ENCODE data around the gene WEE2. TPM values are rescaled to one million over a fixed set of nuclear protein-coding genes. Genes with fewer than 3 reads are reported as not detected.

WEE2 gene
- total RNA-seq, 2 donors from 2014 or later: not detected

DNA sequence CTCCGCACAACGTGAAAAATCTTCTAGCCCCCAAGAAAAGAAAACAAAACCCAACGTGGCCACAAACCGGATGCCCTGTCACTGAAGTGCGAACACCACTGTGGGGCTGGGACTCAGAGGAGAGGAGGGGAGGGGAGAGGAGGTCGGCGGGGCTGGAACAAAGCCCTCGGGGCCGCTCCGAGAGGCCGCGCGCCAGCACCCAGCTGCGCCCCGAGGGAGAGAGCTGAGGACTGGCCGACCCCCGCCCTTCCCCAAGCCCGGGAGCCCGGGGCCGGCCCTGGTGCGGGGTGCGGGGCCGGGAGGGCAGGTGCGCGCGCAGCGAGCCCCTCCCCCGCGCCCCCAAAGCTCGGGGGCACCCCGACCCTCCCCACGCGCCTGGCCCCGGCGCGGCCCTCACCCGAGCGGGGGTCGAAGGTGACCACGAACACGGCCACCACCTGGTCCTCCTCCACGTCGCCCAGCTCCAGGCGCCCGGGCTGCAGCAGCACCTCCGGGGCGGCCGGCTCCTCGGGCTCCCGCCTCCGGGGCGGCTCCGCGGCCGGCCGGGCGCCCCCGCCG is 6.6 kb upstream of the WEE2 start:
- WGBS, 2 experiments (ENCODE audit: insufficient coverage in 1 of 2, insufficient read length in 1 of 2): 0% methylated on average over 3 to 59 of the region's 59 CpGs
- Histone ChIP-seq H3K27ac (ENCODE audit: low read depth, low read length) (peak overlapping the region; percentile 47), H3K9ac (ENCODE audit: extremely low read depth, low read length, poor library complexity, severe bottlenecking) (no peak overlapping the region)

DNA sequence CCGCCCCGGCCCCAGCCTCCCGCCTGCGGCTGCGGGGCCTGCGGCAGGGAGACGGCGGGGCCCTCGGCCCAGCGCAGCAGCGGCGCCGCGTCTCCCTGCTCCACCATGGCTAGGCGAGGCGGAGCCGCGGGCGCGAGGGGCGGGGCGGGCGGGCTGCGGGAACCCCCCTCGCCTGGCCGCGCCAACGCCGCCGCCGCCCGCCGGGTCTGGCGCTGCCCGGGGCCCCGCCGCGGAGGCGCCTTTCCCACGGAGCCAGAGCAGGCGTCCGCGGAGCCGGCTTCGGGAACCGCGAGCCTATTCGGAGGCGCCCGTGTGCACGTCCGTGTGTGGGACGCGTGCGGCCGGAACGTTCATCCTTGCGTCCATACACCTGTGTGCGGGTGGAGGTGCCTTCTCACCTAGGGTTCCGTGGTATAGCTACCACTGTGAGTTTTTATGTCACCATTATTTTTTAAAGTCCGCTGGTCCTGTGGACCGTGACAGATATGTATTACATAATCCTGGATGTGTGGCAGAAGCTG is 6.0 kb upstream of the WEE2 start, which contains the start of gene DENND11:
DENND11 (minus strand) TSS at position 120 of the 521 bp plus-strand sequence; CDS start at position 107, 13 bp downstream.
- Histone ChIP-seq H3K4me3 (ENCODE audit: low read length) (peak within 1 kb of the TSS; percentile 74), H3K9me3 (ENCODE audit: control insufficient read depth, low read length) (no peaks in the 10 kb centered on the region), H3K9ac (ENCODE audit: extremely low read depth, low read length, poor library complexity, severe bottlenecking) (no peak within 1 kb of the TSS), H3K27me3 (ENCODE audit: control insufficient read depth, insufficient read depth, low read length, poor library complexity, severe bottlenecking) (peaks cover 32% of the 10 kb centered on the region), H3K36me3 (ENCODE audit: control insufficient read depth, insufficient read depth, low read length) (no peaks in the 10 kb centered on the region), H3K4me1 (ENCODE audit: control insufficient read depth, insufficient read depth, low read length) (peaks cover 12% of the 10 kb centered on the region), H3K27ac (ENCODE audit: low read depth, low read length) (peak within 1 kb of the TSS; percentile 47)
- Mint-ChIP-seq H3K27ac (no peak within 1 kb of the TSS), H3K4me1 (peaks cover 56% of the 10 kb centered on the region), H3K4me3 (peak within 1 kb of the TSS; percentile 63), H3K9me3 (no peaks in the 10 kb centered on the region), H3K36me3 (ENCODE audit: low read depth) (no peaks in the 10 kb centered on the region), H3K27me3 (ENCODE audit: insufficient read depth) (peaks cover 39% of the 10 kb centered on the region)
- DNase-seq: peak; percentile 75
- TF ChIP-seq, protein P1, sequence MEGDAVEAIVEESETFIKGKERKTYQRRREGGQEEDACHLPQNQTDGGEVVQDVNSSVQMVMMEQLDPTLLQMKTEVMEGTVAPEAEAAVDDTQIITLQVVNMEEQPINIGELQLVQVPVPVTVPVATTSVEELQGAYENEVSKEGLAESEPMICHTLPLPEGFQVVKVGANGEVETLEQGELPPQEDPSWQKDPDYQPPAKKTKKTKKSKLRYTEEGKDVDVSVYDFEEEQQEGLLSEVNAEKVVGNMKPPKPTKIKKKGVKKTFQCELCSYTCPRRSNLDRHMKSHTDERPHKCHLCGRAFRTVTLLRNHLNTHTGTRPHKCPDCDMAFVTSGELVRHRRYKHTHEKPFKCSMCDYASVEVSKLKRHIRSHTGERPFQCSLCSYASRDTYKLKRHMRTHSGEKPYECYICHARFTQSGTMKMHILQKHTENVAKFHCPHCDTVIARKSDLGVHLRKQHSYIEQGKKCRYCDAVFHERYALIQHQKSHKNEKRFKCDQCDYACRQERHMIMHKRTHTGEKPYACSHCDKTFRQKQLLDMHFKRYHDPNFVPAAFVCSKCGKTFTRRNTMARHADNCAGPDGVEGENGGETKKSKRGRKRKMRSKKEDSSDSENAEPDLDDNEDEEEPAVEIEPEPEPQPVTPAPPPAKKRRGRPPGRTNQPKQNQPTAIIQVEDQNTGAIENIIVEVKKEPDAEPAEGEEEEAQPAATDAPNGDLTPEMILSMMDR (conservative IDR thresholded peaks at IDR 0.05): no peak
- WGBS, 2 experiments (ENCODE audit: insufficient coverage in 1 of 2, insufficient read length in 1 of 2): 1% methylated on average over 36 to 62 of the region's 62 CpGs

More for the DNA sequence above, 6.6 kb upstream of the WEE2 start:
- Mint-ChIP-seq H3K27ac (no peak overlapping the region), H3K4me1 (peaks cover 54% of the 10 kb centered on the region), H3K27me3 (ENCODE audit: insufficient read depth) (peaks cover 39% of the 10 kb centered on the region), H3K4me3 (peak overlapping the region; percentile 63), H3K9me3 (no peaks in the 10 kb centered on the region), H3K36me3 (ENCODE audit: low read depth) (no peaks in the 10 kb centered on the region)
- peak; percentile 81 for DNase-seq
- TF ChIP-seq, protein P1 (conservative IDR thresholded peaks at IDR 0.05): no peak
- H3K4me1 ChIP-seq (ENCODE audit: control insufficient read depth, insufficient read depth, low read length): peaks cover 11% of the 10 kb centered on the region
- H3K9me3 ChIP-seq (ENCODE audit: control insufficient read depth, low read length): no peaks in the 10 kb centered on the region
- H3K36me3 ChIP-seq (ENCODE audit: control insufficient read depth, insufficient read depth, low read length): no peaks in the 10 kb centered on the region
- peak overlapping the region; percentile 74 for H3K4me3 ChIP-seq (ENCODE audit: low read length)
- H3K27me3 ChIP-seq (ENCODE audit: control insufficient read depth, insufficient read depth, low read length, poor library complexity, severe bottlenecking): peaks cover 32% of the 10 kb centered on the region

GRCh38 chr7:141702892-141703291 is 5.3 kb upstream of the WEE2 start:
- Histone ChIP-seq H3K4me3 (ENCODE audit: low read length) (no peak overlapping the region), H3K9me3 (ENCODE audit: control insufficient read depth, low read length) (no peaks in the 10 kb centered on the region), H3K27ac (ENCODE audit: low read depth, low read length) (no peak overlapping the region), H3K36me3 (ENCODE audit: control insufficient read depth, insufficient read depth, low read length) (no peaks in the 10 kb centered on the region), H3K27me3 (ENCODE audit: control insufficient read depth, insufficient read depth, low read length, poor library complexity, severe bottlenecking) (peaks cover 32% of the 10 kb centered on the region), H3K9ac (ENCODE audit: extremely low read depth, low read length, poor library complexity, severe bottlenecking) (no peak overlapping the region), H3K4me1 (ENCODE audit: control insufficient read depth, insufficient read depth, low read length) (peaks cover 14% of the 10 kb centered on the region)
- H3K27ac Mint-ChIP-seq: no peak overlapping the region
- WGBS, 2 experiments (ENCODE audit: insufficient coverage in 1 of 2, insufficient read length in 1 of 2): 88 to 94% methylated on average over 3 to 4 of the region's 4 CpGs
- TF ChIP-seq, protein P1 (conservative IDR thresholded peaks at IDR 0.05): no peak
- H3K27me3 Mint-ChIP-seq (ENCODE audit: insufficient read depth): peaks cover 40% of the 10 kb centered on the region
- DNase-seq: no peak
- H3K36me3 Mint-ChIP-seq (ENCODE audit: low read depth): no peaks in the 10 kb centered on the region
- H3K9me3 Mint-ChIP-seq: no peaks in the 10 kb centered on the region
- H3K4me1 Mint-ChIP-seq: peaks cover 48% of the 10 kb centered on the region
- peak overlapping the region; percentile 60 for H3K4me3 Mint-ChIP-seq

Measured in endodermal cell (in vitro differentiated cells).